Neutrophil (primary cell): ENCODE measurements around the gene NBDY.

Source experiments
- H3K27ac ChIP-seq: fragments of 200-600 bp; sonication (generic); 2 replicates; pipeline ENCODE4 v1.5.1; 2016; ENCODE audit warnings: mild to moderate bottlenecking, moderate library complexity
- H3K27me3 ChIP-seq: fragments of 200-600 bp; sonication (generic); 2 replicates; pipeline ENCODE4 v1.6.0; 2016; ENCODE audit warnings: mild to moderate bottlenecking
- H3K36me3 ChIP-seq: fragments of 200-600 bp; sonication (generic); 2 replicates; pipeline ENCODE4 v1.5.1; 2017
- H3K4me1 ChIP-seq, 2 experiments: fragments of 200-600 bp in 1 of 2; sonication (generic) in 1 of 2; 1 replicate in 1 of 2; 2 replicates in 1 of 2; pipeline versions ENCODE4 v1.5.1 to v1.6.1; 2013 to 2016; ENCODE audit warnings: low read depth in 1 of 2, low read length in 1 of 2, mild to moderate bottlenecking in 1 of 2, moderate library complexity in 1 of 2; ENCODE audit not compliant: control insufficient read depth in 1 of 2, insufficient read depth in 1 of 2
- H3K4me3 ChIP-seq, 2 experiments: fragments of 200-600 bp in 1 of 2; sonication (generic) in 1 of 2; 1 replicate in 1 of 2; 2 replicates in 1 of 2; pipeline ENCODE4 v1.5.1; 2013 to 2016; ENCODE audit warnings: low read depth in 1 of 2, low read length in 1 of 2, mild to moderate bottlenecking in 1 of 2, moderate library complexity in 1 of 2
- H3K9me3 ChIP-seq: fragments of 200-600 bp; sonication (generic); 2 replicates; pipeline ENCODE4 v1.5.1; 2016
- TF ChIP-seq, protein P1 (sequence below): fragments of 200-600 bp; sonication (generic); IDR thresholded peaks from 2 replicates; pipeline ENCODE4 v1.5.1; 2016; ENCODE audit warnings: antibody characterized with exemption

NBDY gene

DNA sequence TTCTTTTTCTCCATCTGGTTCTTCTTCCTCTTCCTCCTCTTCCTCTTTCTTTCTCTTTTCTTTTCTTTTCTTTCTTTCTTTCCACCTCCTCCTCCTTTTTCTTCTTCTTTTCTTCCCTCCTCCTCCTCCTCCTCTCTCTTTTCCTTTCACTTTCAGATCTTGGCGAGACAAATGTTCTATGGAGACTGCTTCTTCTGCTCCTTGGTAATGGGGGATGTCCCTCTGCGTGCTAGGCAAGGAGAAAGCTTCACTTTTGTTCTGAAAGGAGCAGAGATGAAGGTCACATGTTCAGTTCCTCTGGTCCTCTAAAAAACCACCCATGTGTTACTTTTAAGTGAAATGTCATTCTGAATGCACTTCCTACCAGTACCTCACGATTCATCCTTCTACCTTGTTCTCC, 33.2 kb downstream of the NBDY start:
- Histone ChIP-seq H3K4me3 (no peak overlapping the region), H3K9me3 (no peaks in the 10 kb centered on the region), H3K27ac (no peak overlapping the region), H3K36me3 (no peaks in the 10 kb centered on the region), H3K27me3 (no peaks in the 10 kb centered on the region), H3K4me1 (peaks cover 3 to 37% of the 10 kb centered on the region in 2 experiments)
- TF ChIP-seq, protein P1, sequence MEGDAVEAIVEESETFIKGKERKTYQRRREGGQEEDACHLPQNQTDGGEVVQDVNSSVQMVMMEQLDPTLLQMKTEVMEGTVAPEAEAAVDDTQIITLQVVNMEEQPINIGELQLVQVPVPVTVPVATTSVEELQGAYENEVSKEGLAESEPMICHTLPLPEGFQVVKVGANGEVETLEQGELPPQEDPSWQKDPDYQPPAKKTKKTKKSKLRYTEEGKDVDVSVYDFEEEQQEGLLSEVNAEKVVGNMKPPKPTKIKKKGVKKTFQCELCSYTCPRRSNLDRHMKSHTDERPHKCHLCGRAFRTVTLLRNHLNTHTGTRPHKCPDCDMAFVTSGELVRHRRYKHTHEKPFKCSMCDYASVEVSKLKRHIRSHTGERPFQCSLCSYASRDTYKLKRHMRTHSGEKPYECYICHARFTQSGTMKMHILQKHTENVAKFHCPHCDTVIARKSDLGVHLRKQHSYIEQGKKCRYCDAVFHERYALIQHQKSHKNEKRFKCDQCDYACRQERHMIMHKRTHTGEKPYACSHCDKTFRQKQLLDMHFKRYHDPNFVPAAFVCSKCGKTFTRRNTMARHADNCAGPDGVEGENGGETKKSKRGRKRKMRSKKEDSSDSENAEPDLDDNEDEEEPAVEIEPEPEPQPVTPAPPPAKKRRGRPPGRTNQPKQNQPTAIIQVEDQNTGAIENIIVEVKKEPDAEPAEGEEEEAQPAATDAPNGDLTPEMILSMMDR = no peak

DNA sequence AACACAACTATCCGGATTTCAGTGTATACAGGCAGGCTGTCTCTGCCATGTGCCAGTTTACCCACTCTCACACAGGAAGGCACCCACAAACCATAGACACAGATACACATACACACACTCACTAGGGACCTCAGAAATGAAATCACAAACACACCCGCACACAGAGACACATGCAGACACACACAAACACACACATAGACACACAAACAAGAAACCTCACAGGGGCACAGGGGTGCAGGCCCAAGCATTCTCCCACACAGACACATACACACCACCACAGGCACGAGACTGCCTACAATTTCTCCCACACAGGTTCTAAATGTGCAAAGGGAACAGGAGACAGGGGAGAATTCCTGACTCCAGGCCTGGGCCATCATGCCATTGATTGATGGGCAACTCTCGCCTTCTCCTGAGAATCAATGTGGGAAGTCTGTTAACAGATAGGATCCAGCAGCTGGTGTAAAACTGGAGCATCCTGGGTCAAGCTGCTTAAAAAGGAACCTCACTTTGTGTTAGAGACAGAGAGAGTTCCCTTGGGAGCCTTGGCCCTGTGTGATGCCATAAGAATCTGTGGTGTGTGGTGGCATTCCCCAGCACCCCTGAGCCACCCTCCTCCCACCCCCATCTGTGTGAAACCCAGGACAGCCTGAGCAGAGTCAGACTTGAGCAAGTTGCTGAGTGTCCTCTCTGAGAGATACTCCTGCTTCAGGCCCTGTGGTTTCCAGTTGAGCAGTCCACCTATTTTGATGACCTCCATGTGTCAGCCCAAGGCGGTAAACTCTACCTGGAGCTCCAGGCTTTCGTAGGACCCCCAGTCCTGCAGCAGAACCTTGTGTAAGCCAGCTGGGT, 33.9 kb downstream of the NBDY start:
- no peak overlapping the region for H3K4me3 ChIP-seq
- H3K9me3 ChIP-seq = no peaks in the 10 kb centered on the region
- H3K27me3 ChIP-seq = no peaks in the 10 kb centered on the region
- TF ChIP-seq, protein P1 = no peak
- H3K4me1 ChIP-seq = peaks cover 3 to 37% of the 10 kb centered on the region in 2 experiments
- no peak overlapping the region for H3K27ac ChIP-seq
- H3K36me3 ChIP-seq = no peaks in the 10 kb centered on the region

DNA sequence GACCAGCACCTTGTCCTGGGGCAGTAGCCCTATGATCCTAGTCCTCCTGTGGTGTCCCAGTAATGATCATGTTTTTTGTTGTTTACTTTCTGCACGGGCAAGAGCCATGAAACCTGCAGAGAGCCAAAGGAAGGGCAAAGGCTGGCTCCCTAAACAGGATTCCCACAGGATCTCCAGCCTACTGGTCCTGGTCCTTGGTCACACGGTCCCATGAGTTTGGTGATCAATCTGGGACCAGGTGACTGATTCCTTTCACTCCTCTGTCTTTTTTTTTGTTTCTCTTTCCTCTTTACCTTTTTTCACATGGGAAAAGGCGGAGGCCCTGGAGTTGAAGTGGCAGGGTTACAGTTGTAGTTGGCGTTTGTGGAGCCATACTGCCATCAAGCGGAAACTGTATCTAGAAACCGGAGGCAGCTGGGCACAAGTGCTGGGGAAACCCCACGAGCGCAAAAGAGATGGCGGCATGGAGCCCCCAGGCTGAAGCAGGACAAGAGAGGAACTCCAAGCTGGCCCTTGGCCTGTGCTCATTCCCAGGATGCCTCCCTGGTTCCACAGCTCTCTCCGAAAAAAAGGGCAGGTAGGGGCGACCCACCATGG, 34.6 kb downstream of the NBDY start:
- Histone ChIP-seq H3K27ac (no peak overlapping the region), H3K4me3 (peak overlapping the region in 1 of 2 experiments; percentile 65), H3K27me3 (no peaks in the 10 kb centered on the region), H3K9me3 (no peaks in the 10 kb centered on the region), H3K4me1 (peaks cover 3 to 37% of the 10 kb centered on the region in 2 experiments), H3K36me3 (no peaks in the 10 kb centered on the region)
- TF ChIP-seq, protein P1 = no peak

DNA sequence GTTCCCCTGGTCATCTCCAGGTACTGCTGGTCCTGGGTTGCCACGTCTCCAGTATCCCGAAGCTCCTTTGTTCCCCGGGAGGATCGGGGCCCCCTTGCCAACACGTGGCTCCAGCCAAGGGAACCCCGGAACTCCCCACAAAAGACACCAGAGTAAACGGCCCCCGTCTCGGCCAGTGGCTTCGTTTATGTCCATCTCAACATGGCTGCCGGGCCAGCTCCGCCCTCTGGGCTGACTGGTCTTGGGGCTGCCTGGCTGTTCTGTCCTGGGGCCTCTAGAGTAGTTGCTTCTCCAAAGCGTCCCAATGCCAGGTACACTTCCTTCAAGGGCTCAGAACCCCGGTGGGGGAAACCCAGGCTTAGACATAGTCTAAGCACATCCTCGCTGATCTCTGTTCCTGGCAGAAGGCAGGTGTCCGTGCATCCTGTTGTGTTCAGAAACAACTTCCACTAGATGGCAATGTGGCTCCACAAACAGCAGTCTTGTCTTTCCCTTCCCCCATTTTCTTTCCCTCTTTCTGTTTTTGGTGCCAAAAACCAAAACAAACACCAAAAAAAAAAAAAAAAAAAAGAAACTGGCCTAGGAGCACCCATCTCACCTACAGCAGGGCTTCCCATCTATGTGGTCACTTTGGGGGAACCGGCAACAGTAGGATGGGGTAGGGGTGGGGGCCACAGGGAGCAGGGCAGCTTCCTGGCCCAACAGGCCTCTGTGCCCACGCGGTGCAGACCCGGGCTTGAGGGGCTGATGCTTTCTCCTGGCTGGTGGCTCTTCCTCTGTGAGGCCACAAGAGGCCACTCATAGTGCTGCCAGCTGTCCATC, 35.3 kb downstream of the NBDY start:
- H3K36me3 ChIP-seq = no peaks in the 10 kb centered on the region
- H3K27ac ChIP-seq = peak overlapping the region; percentile 57
- H3K4me3 ChIP-seq = peak overlapping the region in 1 of 2 experiments; percentile 65
- TF ChIP-seq, protein P1 = no peak
- H3K4me1 ChIP-seq = peaks cover 3 to 37% of the 10 kb centered on the region in 2 experiments
- no peaks in the 10 kb centered on the region for H3K9me3 ChIP-seq
- no peaks in the 10 kb centered on the region for H3K27me3 ChIP-seq

DNA sequence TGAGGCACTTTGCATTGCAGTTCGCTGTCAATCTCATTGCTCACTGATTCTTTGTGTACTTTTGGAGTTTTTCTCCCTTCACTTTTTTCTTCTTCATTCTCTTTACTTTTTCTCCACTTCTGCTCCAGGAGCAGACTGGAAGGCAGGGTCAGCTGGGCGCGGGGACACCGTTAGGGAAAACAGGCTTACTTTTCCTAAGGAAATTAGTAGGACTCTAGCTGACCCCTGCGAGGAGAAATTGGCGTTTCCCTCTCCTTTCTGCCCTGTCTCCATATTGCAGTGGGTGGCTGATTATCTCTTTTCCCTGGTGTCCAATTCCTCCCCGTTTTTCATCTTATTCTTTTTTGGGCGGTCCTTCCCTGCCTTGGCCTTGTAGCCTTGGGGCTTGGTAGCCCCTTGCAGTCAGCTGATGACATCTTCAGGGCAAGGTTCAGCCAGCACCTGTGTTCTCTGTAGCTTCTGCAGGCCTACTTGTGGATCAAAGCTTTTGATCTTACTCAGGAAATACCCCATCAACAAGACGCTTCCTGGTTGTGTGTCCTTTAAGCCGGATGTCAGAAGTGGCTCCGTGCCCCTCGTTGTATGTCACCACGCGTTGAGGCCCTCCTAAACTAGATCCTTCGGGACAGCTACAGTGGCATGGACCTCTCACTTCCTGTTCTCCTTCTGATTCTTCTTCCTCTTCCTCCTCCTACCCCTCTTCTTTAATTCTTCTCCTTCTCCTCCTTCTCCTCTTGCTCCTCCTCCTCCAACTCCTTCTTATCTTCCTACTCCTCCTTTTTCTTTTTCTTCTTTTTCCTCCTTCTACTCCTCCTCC, 36.1 kb downstream of the NBDY start:
- Histone ChIP-seq H3K4me3 (peak overlapping the region in 1 of 2 experiments; percentile 7), H3K27ac (peak overlapping the region; percentile 57), H3K27me3 (no peaks in the 10 kb centered on the region), H3K9me3 (no peaks in the 10 kb centered on the region), H3K36me3 (no peaks in the 10 kb centered on the region), H3K4me1 (peaks cover 3 to 37% of the 10 kb centered on the region in 2 experiments)
- TF ChIP-seq, protein P1 = no peak
